ENCODE data around the gene MAP4K1.

DNA sequence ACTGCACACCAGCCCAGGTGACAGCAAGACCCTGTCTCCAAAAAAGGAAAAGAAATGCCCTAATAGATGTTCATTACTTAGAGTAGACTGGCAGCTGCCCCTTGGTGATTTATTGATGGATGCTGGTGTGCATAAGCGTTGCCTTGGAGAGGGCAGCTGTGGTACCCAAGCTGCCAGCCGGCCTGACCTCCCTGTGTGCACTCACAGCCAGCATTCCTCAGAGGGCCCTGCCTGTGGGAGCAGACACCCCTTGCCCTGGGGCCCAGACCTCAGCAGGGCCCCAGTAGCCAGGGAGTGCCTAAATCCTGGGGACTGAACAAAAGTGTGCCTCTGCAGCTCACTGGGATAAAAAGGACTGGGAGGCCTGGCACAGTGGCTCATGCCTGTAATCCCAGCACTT, 21.9 kb upstream of the MAP4K1 start:
- TF ChIP-seq, protein P1, sequence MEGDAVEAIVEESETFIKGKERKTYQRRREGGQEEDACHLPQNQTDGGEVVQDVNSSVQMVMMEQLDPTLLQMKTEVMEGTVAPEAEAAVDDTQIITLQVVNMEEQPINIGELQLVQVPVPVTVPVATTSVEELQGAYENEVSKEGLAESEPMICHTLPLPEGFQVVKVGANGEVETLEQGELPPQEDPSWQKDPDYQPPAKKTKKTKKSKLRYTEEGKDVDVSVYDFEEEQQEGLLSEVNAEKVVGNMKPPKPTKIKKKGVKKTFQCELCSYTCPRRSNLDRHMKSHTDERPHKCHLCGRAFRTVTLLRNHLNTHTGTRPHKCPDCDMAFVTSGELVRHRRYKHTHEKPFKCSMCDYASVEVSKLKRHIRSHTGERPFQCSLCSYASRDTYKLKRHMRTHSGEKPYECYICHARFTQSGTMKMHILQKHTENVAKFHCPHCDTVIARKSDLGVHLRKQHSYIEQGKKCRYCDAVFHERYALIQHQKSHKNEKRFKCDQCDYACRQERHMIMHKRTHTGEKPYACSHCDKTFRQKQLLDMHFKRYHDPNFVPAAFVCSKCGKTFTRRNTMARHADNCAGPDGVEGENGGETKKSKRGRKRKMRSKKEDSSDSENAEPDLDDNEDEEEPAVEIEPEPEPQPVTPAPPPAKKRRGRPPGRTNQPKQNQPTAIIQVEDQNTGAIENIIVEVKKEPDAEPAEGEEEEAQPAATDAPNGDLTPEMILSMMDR (IDR thresholded peaks at IDR 0.05) = no peak
- TF ChIP-seq, protein P2, sequence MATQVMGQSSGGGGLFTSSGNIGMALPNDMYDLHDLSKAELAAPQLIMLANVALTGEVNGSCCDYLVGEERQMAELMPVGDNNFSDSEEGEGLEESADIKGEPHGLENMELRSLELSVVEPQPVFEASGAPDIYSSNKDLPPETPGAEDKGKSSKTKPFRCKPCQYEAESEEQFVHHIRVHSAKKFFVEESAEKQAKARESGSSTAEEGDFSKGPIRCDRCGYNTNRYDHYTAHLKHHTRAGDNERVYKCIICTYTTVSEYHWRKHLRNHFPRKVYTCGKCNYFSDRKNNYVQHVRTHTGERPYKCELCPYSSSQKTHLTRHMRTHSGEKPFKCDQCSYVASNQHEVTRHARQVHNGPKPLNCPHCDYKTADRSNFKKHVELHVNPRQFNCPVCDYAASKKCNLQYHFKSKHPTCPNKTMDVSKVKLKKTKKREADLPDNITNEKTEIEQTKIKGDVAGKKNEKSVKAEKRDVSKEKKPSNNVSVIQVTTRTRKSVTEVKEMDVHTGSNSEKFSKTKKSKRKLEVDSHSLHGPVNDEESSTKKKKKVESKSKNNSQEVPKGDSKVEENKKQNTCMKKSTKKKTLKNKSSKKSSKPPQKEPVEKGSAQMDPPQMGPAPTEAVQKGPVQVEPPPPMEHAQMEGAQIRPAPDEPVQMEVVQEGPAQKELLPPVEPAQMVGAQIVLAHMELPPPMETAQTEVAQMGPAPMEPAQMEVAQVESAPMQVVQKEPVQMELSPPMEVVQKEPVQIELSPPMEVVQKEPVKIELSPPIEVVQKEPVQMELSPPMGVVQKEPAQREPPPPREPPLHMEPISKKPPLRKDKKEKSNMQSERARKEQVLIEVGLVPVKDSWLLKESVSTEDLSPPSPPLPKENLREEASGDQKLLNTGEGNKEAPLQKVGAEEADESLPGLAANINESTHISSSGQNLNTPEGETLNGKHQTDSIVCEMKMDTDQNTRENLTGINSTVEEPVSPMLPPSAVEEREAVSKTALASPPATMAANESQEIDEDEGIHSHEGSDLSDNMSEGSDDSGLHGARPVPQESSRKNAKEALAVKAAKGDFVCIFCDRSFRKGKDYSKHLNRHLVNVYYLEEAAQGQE (IDR thresholded peaks at IDR 0.05) = no peak
- TF ChIP-seq RFX5 (IDR thresholded peaks at IDR 0.05) = no peak
- no peak for TF ChIP-seq EP300 (IDR thresholded peaks at IDR 0.05)
- TF ChIP-seq RAD21 (conservative IDR thresholded peaks at IDR 0.05 in 1 of 2, IDR thresholded peaks at IDR 0.05 in 1 of 2) = no peak
- TF ChIP-seq ZNF302 (CRISPR knock-in tag; IDR thresholded peaks at IDR 0.05) = no peak
- TF ChIP-seq MAFK (IDR thresholded peaks at IDR 0.05; ENCODE audit: partially characterized antibody) = no peak
- TF ChIP-seq POLR2A (IDR thresholded peaks at IDR 0.05; ENCODE audit: low read length) = no peak
